ENCODE results near the gene NHSL2. TPM values are rescaled to one million over a fixed set of nuclear protein-coding genes. Genes with fewer than 3 reads are reported as not detected.

NHSL2 gene
- total and polyA plus RNA-seq, 8 donors, result 0.59 to 3.9 (median 0.95) TPM

- no peaks in the 10 kb centered on the region for H3K4me1 ChIP-seq
- ATAC-seq, result no peak
- intact Hi-C loops (cut with DNase I), result no loop called here
- 72 to 85% methylated on average over 8 of the region's 8 CpGs for WGBS, 2 donors
- FAIRE-seq, result no peak
- no peak overlapping the region for H3K4me3 ChIP-seq
- TF ChIP-seq CTCF (IDR thresholded peaks at IDR 0.05), result no peak
- no peaks in the 10 kb centered on the region for H3K36me3 ChIP-seq
- H3K27ac ChIP-seq, result no peak overlapping the region
- H3K9me3 ChIP-seq, result no peaks in the 10 kb centered on the region
- no peak for DNase-seq
- H3K27me3 ChIP-seq, result peaks cover 0 to 4% (median 0%) of the 10 kb centered on the region in 4 donors
These were observed 228.9 kb downstream of the NHSL2 start for GRCh38 chrX:72139538-72139937.

- no peaks in the 10 kb centered on the region for H3K9me3 ChIP-seq
- H3K4me3 ChIP-seq, result no peak overlapping the region
- DNase-seq (no peak), FAIRE-seq (peak; percentile 23), ATAC-seq (no peak)
- TF ChIP-seq CTCF (IDR thresholded peaks at IDR 0.05), result no peak
- H3K36me3 ChIP-seq, result no peaks in the 10 kb centered on the region
- intact Hi-C loops (cut with DNase I), result no loop called here
- no peaks in the 10 kb centered on the region for H3K4me1 ChIP-seq
- peaks cover 0 to 4% (median 0%) of the 10 kb centered on the region in 4 donors for H3K27me3 ChIP-seq
- H3K27ac ChIP-seq, result no peak overlapping the region
- 55 to 57% methylated on average over 4 of the region's 4 CpGs for WGBS, 2 donors
These were observed 230.8 kb downstream of the NHSL2 start for GRCh38 chrX:72141372-72142004.

GRCh38 chrX:72142094-72142793 is 231.6 kb downstream of the NHSL2 start:
- TF ChIP-seq CTCF (IDR thresholded peaks at IDR 0.05), result no peak
- no peaks in the 10 kb centered on the region for H3K9me3 ChIP-seq
- intact Hi-C loops (cut with DNase I), result no loop called here
- peak in 2 of 4 donors; percentile 73 to 79 for ATAC-seq
- no peak for DNase-seq
- peaks cover 0 to 2% (median 0%) of the 10 kb centered on the region in 4 donors for H3K27me3 ChIP-seq
- WGBS, 2 donors, result 46 to 59% methylated on average over 8 of the region's 8 CpGs
- no peaks in the 10 kb centered on the region for H3K36me3 ChIP-seq
- H3K4me3 ChIP-seq, result no peak overlapping the region
- no peak for FAIRE-seq
- no peaks in the 10 kb centered on the region for H3K4me1 ChIP-seq
- H3K27ac ChIP-seq, result no peak overlapping the region

- H3K27ac ChIP-seq, result no peak overlapping the region
- no peaks in the 10 kb centered on the region for H3K27me3 ChIP-seq
- H3K4me1 ChIP-seq, result no peaks in the 10 kb centered on the region
- DNase-seq (no peak), ATAC-seq (no peak), FAIRE-seq (no peak)
- intact Hi-C loops (cut with DNase I), result no loop called here
- no peaks in the 10 kb centered on the region for H3K36me3 ChIP-seq
- no peak for TF ChIP-seq CTCF (IDR thresholded peaks at IDR 0.05)
- no peaks in the 10 kb centered on the region for H3K9me3 ChIP-seq
- 57% methylated on average over 11 of the region's 11 CpGs for WGBS, 2 donors
- no peak overlapping the region for H3K4me3 ChIP-seq
These were observed 232.4 kb downstream of the NHSL2 start for GRCh38 chrX:72142794-72143608.

Measured in pancreas (tissue), 10 donors.